CD4-positive, alpha-beta T cell treated with Interleukin-2 at 100 ng/mL for 4 hours (primary cell): ENCODE measurements around the gene PRPF18.

ENCODE experiments used
- DNase-seq: peaks from one replicate; pipeline ENCODE4 v3.0.0-alpha.2; 2020; ENCODE audit warnings: low spot score

Gene PRPF18

DNA sequence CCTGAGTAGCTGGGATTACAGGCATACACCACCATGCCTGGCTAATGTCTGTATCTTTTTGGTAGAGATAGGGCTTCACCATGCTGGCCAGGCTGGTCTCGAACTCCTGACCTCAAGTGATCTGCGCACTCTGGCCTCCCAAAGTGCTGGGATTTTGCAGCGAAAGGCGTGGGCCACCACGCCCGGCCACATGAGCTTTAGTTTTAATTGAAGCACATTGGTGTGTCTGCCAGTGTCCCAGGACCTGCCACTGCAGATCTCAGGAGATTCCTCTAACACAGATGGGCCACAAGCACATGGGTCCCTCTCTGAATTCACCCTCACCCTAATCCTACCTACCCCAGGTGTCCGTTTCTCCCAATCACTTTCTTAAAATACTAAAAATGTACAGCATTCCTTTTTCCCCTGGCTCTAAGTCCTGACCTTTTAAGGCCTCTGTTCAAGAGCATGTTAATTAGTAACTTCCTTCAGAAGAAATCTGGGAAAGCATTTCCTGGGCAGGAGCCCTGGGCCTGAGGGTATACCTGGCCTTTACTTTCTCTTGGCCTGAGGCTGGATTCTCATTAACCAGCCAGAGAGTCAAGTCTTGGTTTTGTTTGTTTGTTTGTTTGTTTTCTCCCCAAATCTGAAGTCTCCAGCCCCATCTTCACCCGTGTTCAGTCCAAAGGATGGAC lies 82.6 kb downstream of the PRPF18 start:
- no peak for DNase-seq

DNA sequence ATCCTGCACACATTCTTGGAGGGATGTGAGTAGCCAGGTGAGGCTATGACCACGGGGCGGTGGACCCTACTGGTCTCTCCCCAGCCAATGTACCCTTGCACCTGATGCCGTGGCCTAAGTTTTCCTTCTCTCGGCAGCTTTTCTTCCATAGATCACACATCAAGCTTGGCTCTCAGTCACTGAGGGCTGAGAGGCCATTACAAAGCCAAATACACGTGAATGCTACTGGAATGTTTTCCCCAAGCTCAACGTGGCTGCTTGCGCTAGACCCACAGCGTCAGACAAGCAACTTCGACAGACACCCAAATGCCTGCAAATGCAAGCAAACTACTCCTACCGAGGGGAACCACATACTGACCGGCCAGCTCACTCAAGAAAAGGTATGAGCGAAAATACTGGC lies 83.1 kb downstream of the PRPF18 start:
- DNase-seq = no peak

DNA sequence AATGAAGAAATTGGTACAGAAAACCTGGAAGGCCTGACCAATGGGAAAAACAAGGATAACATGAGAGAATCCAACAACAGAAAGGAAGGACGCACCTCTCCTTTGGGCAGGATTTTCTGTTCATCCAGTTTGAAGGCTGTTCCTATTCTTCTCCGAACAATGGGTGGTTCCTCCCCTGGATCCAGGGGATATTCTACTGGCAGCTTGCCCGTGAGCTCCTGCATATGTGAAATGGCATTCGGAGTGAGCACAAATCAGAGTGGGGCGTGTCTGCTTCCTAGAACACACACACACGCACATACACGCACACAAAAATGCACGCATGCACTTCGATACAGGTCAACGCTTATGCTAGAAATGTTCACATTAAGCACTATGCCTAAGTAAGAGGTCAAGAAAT lies 83.5 kb downstream of the PRPF18 start:
- no peak for DNase-seq

DNA sequence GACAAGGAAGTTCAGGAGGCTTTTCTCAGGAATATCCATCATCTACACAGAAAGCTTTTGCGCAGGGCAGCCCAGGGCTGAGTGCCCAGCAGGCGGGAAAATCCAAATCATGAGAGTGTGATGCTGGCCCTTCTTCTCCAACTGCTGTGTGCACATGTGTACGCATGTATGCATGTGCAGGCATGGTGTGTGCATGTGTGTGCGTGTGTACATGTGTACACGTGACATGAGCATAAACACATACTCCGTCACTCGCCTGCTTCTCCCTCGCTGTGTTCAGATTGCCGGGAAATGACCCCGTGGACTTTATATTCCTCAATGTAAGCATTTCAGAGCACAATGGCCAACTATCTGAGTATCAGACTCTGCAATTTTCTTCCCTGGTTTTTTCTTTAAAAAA lies 85.1 kb downstream of the PRPF18 start:
- no peak for DNase-seq

DNA sequence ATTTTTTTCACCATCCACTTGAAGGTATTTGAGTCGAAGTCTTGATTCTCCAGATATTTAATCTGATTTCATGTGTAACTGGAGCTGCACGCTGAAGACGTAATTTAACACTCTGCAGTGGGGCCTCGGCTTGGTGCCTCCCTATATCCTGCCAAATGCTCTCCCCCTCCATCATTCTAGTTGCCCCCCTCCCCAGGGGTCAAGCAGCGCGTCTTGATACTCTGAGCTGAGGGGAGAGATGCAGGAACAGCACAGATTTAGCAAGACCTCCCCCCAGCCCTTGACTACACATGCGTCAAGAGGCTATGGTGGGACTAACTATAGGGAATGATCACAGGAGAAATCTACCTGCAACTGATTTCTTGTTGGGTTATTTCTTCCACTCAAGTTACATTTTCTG lies 85.8 kb downstream of the PRPF18 start:
- no peak for DNase-seq

DNA sequence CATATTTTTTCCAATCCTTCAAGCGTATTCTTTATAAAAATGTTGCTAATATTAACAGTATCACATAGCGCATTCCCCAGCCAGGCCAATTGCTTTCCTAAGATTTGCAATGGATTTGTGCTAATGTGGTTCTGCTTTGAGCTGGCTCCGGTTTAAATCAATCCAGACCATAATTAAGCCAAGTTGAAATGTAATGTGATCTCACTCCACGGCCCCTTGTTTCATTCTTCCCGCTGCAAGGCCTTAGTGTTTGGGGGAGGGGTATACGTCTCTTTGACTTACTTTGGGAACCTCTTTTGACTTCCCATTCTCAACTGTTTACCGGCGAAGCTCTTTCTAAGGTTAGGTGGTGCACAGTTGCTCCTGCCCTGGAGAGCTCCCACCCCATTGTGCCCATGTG lies 86.4 kb downstream of the PRPF18 start:
- DNase-seq = no peak

DNA sequence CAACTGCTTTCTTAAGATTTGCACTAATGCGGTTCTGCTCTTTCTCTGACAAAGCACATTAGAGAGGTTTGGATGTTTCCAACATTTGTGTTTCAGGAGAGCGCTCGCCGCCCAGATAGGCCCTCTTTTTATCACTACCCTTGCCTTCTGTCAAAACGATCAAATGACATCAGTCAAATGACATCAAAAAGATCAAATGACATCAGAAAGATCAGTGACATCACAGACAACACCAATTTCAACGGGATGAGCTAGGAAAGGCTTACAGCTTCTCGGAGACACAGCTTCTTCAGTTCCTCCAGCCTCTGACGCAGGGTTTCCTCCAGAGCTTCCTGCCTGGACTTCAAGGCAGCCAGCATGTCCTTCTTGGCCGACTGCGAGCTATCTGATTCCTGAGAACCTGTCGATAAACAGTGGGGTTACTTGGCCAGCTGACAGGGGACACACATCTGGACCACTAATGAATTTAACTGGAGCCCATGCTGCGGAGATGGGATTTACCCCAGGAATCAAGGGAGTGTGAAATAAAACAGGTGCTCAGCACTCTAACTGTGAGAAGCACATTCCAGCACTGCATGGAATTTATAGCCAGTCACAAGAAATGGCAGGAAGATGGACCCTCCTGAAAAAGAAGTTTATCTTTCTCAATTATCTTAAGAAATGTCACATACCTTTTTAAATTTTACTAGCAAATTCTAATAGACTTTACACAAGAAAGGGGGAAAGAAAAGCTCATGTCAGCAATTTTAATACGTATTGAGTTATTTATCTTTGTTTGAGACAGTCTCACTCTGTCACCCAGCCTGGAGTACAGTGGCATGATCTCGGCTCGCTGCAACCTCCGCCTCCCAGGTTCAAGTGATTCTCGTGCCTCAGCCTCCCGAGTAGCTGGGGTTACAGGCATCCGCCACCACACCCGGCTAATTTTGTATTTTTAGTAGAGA lies 88.2 kb downstream of the PRPF18 start:
- no peak for DNase-seq

DNA sequence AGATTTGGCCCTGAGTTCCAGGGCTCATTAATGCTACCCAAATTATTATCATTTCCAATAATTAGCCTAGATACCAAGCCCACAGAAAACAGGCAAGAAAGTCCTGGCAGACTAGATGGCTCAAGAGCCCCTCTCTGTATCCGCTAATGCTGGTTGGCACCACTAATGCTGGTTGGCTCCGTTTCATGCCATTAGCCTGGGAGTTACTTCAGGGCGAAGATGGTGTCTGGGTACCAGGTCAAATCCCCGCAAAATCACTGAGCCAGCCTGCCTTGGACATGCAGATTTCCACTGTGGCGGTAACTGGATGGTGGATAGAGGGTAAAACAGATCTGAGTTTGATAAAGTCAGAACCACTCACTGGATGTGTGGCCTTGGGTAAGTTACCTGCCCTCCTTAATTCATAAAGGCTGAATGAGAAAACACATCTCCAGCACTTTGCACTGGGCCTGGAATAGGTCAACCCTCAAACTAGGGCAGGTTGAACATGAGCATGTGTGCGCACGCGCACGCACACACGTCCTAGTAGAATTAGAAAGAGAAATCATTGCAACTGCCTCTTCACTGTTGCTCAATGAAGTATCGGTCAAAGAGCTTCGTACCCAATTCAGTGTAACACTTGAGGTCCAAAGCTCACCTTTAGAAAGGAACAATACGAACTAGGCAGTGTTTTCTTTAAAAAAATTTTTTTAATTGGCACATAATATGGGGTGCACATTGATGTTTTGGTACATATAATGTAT lies 91.5 kb downstream of the PRPF18 start:
- DNase-seq = no peak
